Panc1 (cell line): ENCODE data around the gene ATF1. TPM values are rescaled to one million over a fixed set of nuclear protein-coding genes. Genes with fewer than 3 reads are reported as not detected.

ENCODE experiments used
- ATAC-seq: fragments of 200-7000 bp; cut with Tn5 transposase; 2 replicates; pipeline ENCODE4 v1.9.1; 2020; ENCODE audit warnings: mild to moderate bottlenecking, moderate library complexity
- BruUV-seq: library from RNA; stranded (reverse); fragments of 400-500 nt; replicated peaks from 2 replicates; lab custom pipeline; 2021; lab: Mats Ljungman, UMichigan
- CTCF ChIA-PET: fragments of 300-600 bp; sonication (Branson Sonifier 250); formaldehyde crosslinking; loops from one replicate; lab custom pipeline; 2022; ENCODE audit warnings: antibody characterized with exemption; lab: Charles Lee
- POLR2A ChIA-PET: fragments of 300-600 bp; sonication (Branson Sonifier 250); formaldehyde crosslinking; loops from one replicate; lab custom pipeline; 2022; ENCODE audit warnings: antibody characterized with exemption; lab: Charles Lee
- DNase-seq: peaks from one replicate; pipeline ENCODE4 v3.0.0-alpha.2; 2010; ENCODE audit warnings: low read depth, low spot score
- H3K27ac ChIP-seq: 2 replicates; pipeline ENCODE4 v1.5.1; 2011; ENCODE audit warnings: mild to moderate bottlenecking, low read length, inconsistent platforms
- H3K27me3 ChIP-seq: fragments of 200-500 bp; sonication (Bioruptor generic); 2 replicates; pipeline ENCODE4 v1.6.0; 2014; ENCODE audit warnings: low read length, inconsistent platforms; ENCODE audit not compliant: control insufficient read depth, insufficient read depth
- H3K36me3 ChIP-seq: fragments of 200-500 bp; sonication (Bioruptor generic); 2 replicates; pipeline ENCODE4 v1.5.1; 2014; ENCODE audit warnings: inconsistent platforms, mild to moderate bottlenecking, low read length, moderate library complexity; ENCODE audit not compliant: control insufficient read depth, insufficient read depth
- H3K4me1 ChIP-seq: 2 replicates; pipeline ENCODE4 v1.5.1; 2011; ENCODE audit warnings: inconsistent platforms, mild to moderate bottlenecking, low read length, moderate library complexity; ENCODE audit not compliant: control insufficient read depth, insufficient read depth
- H3K4me3 ChIP-seq, 2 experiments: 2 replicates each; pipeline ENCODE4 v1.5.1; 2011 to 2012; ENCODE audit warnings: low read depth in 2 of 2, low read length in 2 of 2, mild to moderate bottlenecking in 2 of 2, inconsistent platforms in 1 of 2, moderate library complexity in 1 of 2
- H3K9me3 ChIP-seq: fragments of 200-500 bp; sonication (Bioruptor generic); 2 replicates; pipeline ENCODE4 v1.5.1; 2014; ENCODE audit warnings: low read depth, mild to moderate bottlenecking, inconsistent platforms, low read length, moderate library complexity; ENCODE audit not compliant: control insufficient read depth, insufficient read depth
- CTCF ChIP-seq: fragments of 450-650 bp; IDR thresholded peaks from 2 replicates; pipeline ENCODE4 v1.5.1; 2017; ENCODE audit warnings: mild to moderate bottlenecking
- POLR2AphosphoS5 ChIP-seq: IDR thresholded peaks from 2 replicates; pipeline ENCODE4 v1.6.1; 2012; ENCODE audit warnings: mild to moderate bottlenecking, low read depth, low read length, moderate library complexity
- SIN3A ChIP-seq: IDR thresholded peaks from 2 replicates; pipeline ENCODE4 v1.6.1; 2012; ENCODE audit warnings: low read depth, mild to moderate bottlenecking, low read length, moderate library complexity, borderline replicate concordance; ENCODE audit not compliant: insufficient read depth
- TCF7L2 ChIP-seq: IDR thresholded peaks from 2 replicates; pipeline ENCODE4 v1.6.1; 2011; ENCODE audit warnings: mild to moderate bottlenecking, low read depth, low read length, inconsistent platforms
- in situ Hi-C: cut with HindIII; loops from 2 replicates; pipeline ENCODE4 v1.10.0; 2016; ENCODE audit warnings: low sequenced_read_pairs, low pct_unique_long_range_greater_than_20kb
- intact Hi-C: fragments of 100-400 bp; cut with micrococcal nuclease; formaldehyde crosslinking; loops from one replicate; pipeline ENCODE4 v1.10.0; 2022; ENCODE audit not compliant: unreplicated experiment
- total RNA-seq: library from RNA; stranded (reverse); gene quantifications from one replicate; pipeline ENCODE4 v1.2.1, GENCODE V29; 2021; ENCODE audit not compliant: unreplicated experiment
- TF ChIP-seq, protein P1 (sequence below), 2 experiments: IDR thresholded peaks; 2 replicates each; pipeline ENCODE4 v1.6.1; 2011 to 2012; ENCODE audit warnings: low read depth in 2 of 2, control low read depth in 1 of 2, low read length in 1 of 2, mild to moderate bottlenecking in 1 of 2, moderate library complexity in 1 of 2; ENCODE audit not compliant: insufficient read depth in 1 of 2

The ATF1 gene
- total RNA-seq, 1 experiment from 2014 or later, result 52.2 TPM

DNA sequence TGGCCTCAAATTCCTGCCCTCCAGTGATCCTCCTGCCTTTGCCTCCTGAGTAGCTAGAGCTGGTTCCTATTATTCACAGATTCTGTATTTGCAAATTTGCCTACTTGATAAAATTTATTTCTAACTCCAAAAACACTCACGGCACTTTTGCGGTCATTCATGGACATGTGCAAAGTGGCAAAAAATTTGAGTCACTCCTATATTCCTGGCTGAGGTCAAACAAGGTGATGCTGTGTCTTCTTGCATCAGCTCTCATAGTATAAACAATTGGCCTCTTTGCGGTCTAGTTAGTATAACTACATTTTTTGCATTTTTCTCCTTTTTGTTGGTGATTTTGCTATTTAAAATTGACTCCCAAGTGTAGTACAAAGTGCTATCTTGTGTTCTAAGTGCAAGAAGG is 24.7 kb downstream of the ATF1 start:
- no peak for DNase-seq
- ATAC-seq, result no peak
- no peak overlapping the region for H3K27ac ChIP-seq
- no peaks in the 10 kb centered on the region for H3K9me3 ChIP-seq
- ChIA-PET CTCF (interaction anchor here (1.2 kb wide), 1 partner anchor 24 kb away, joined by 3 read pairs; no protein-coding TSS in a partner anchor), POLR2A (interaction anchor here (0.6 kb wide), 1 partner anchor 940 kb away, joined by 4 read pairs; no protein-coding TSS in a partner anchor)
- peaks cover 7% of the 10 kb centered on the region; the same call in 1 of the 2 replicates for H3K4me1 ChIP-seq
- H3K36me3 ChIP-seq, result no peaks in the 10 kb centered on the region
- in situ Hi-C loops (no loop called here), intact Hi-C loops (no loop called here)
- no TSS peak for BruUV-seq
- TF ChIP-seq CTCF (no peak), SIN3A (no peak), TCF7L2 (no peak), POLR2AphosphoS5 (no peak)
- TF ChIP-seq, protein P1, sequence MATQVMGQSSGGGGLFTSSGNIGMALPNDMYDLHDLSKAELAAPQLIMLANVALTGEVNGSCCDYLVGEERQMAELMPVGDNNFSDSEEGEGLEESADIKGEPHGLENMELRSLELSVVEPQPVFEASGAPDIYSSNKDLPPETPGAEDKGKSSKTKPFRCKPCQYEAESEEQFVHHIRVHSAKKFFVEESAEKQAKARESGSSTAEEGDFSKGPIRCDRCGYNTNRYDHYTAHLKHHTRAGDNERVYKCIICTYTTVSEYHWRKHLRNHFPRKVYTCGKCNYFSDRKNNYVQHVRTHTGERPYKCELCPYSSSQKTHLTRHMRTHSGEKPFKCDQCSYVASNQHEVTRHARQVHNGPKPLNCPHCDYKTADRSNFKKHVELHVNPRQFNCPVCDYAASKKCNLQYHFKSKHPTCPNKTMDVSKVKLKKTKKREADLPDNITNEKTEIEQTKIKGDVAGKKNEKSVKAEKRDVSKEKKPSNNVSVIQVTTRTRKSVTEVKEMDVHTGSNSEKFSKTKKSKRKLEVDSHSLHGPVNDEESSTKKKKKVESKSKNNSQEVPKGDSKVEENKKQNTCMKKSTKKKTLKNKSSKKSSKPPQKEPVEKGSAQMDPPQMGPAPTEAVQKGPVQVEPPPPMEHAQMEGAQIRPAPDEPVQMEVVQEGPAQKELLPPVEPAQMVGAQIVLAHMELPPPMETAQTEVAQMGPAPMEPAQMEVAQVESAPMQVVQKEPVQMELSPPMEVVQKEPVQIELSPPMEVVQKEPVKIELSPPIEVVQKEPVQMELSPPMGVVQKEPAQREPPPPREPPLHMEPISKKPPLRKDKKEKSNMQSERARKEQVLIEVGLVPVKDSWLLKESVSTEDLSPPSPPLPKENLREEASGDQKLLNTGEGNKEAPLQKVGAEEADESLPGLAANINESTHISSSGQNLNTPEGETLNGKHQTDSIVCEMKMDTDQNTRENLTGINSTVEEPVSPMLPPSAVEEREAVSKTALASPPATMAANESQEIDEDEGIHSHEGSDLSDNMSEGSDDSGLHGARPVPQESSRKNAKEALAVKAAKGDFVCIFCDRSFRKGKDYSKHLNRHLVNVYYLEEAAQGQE (IDR thresholded peaks at IDR 0.05; ENCODE audit: insufficient read depth in 1 of 2, low read depth in 2 of 2, low read length in 1 of 2), result no peak
- no peaks in the 10 kb centered on the region for H3K27me3 ChIP-seq
- no peak overlapping the region for H3K4me3 ChIP-seq

DNA sequence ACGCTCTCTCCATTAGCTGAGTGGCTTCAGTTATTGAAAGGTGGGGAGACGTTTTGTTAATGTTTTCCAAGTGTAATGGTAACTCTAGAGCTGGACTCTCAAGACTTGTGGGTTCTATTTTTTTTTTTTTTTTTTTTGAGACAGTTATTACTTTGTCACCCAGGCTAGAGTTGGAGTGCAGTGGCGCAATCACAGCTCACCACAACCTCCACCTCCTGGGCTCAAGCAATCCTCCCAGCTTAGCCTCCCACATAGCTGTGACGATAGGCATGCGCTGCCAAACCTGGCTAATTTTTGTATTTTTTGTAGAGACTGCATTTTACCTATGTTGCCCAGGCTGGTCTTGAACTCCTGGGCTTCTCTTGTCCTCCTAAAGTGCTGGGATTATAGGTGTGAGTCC is 26.2 kb downstream of the ATF1 start:
- DNase-seq (no peak), ATAC-seq (no peak)
- BruUV-seq, result no TSS peak
- no peaks in the 10 kb centered on the region for H3K36me3 ChIP-seq
- peaks cover 7% of the 10 kb centered on the region; the same call in 1 of the 2 replicates for H3K4me1 ChIP-seq
- POLR2A ChIA-PET, result interaction anchor here (0.6 to 0.7 kb wide), 2 partner anchors 257 to 627 kb away, joined by 4 to 9 read pairs; no protein-coding TSS in a partner anchor
- no peak overlapping the region for H3K4me3 ChIP-seq
- TF ChIP-seq, protein P1 (IDR thresholded peaks at IDR 0.05; ENCODE audit: insufficient read depth in 1 of 2, low read depth in 2 of 2, low read length in 1 of 2), result no peak
- TF ChIP-seq CTCF (no peak), POLR2AphosphoS5 (no peak), TCF7L2 (no peak), SIN3A (no peak)
- H3K27me3 ChIP-seq, result no peaks in the 10 kb centered on the region
- CTCF ChIA-PET, result interaction anchor here (0.5 to 0.6 kb wide), 2 partner anchors 267 to 269 kb away, joined by 5 to 6 read pairs; no protein-coding TSS in a partner anchor
- intact Hi-C loops, result no loop called here
- H3K9me3 ChIP-seq, result no peaks in the 10 kb centered on the region
- in situ Hi-C loops, result no loop called here
- no peak overlapping the region for H3K27ac ChIP-seq
